Measurements from ENCODE around the gene CLASRP.

Gene CLASRP

GRCh38 chr19:45040059-45040771, 1.4 kb downstream of the CLASRP start:
- DNase-seq (ENCODE audit: insufficient read length, low spot score) = no peak
- TF ChIP-seq SPI1 (IDR thresholded peaks at IDR 0.05; ENCODE audit: low read depth, low read length) (peak; percentile 63), POU2F2 (IDR thresholded peaks at IDR 0.05; ENCODE audit: low read depth, low read length) (no peak), POLR2A (IDR thresholded peaks at IDR 0.05; ENCODE audit: low read depth, low read length) (no peak), PAX5 (IDR thresholded peaks at IDR 0.05; ENCODE audit: insufficient read depth, low read length, severe bottlenecking) (no peak), POLR2AphosphoS5 (IDR thresholded peaks at IDR 0.05; ENCODE audit: low read depth, low read length) (no peak)
- FAIRE-seq = no peak

DNA sequence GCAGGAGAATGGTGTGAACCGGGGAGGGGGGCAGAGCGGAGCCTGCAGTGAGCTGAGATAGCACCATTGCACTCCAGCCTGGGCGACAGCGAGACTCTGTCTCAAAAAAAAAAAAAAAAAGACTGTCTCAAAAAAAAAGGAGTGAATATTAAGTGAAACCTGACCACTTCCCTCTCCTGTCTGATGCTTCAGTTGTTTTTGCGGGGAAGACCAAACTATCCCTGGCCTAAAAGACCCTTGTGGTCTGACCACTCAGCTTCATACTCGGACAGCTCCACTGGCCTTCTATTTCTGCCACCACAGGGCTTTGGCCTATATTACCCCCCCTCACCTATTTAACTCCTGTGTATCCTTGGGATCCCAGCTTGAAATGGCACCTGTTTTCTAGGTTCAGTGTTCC, 2.3 kb downstream of the CLASRP start:
- TF ChIP-seq POLR2AphosphoS5 (IDR thresholded peaks at IDR 0.05; ENCODE audit: low read depth, low read length) = no peak
- no peak for TF ChIP-seq PAX5 (IDR thresholded peaks at IDR 0.05; ENCODE audit: insufficient read depth, low read length, severe bottlenecking)
- TF ChIP-seq SPI1 (IDR thresholded peaks at IDR 0.05; ENCODE audit: low read depth, low read length) = peak; percentile 29; the same call in 1 of the 2 replicates
- TF ChIP-seq POLR2A (IDR thresholded peaks at IDR 0.05; ENCODE audit: low read depth, low read length) = no peak
- TF ChIP-seq TAF1 (IDR thresholded peaks at IDR 0.05; ENCODE audit: low read depth, low read length) = no peak
- no peak for TF ChIP-seq POU2F2 (IDR thresholded peaks at IDR 0.05; ENCODE audit: low read depth, low read length)
- FAIRE-seq (no peak), DNase-seq (ENCODE audit: insufficient read length, low spot score) (no peak)

GRCh38 chr19:45045671-45046353, 7.0 kb downstream of the CLASRP start:
- DNase-seq (ENCODE audit: insufficient read length, low spot score) = no peak
- peak; percentile 5 for FAIRE-seq
- TF ChIP-seq POLR2AphosphoS5 (IDR thresholded peaks at IDR 0.05; ENCODE audit: low read depth, low read length) = no peak
- TF ChIP-seq POU2F2 (IDR thresholded peaks at IDR 0.05; ENCODE audit: low read depth, low read length) = no peak
- TF ChIP-seq PAX5 (IDR thresholded peaks at IDR 0.05; ENCODE audit: insufficient read depth, low read length, severe bottlenecking) = no peak
- TF ChIP-seq TAF1 (IDR thresholded peaks at IDR 0.05; ENCODE audit: low read depth, low read length) = no peak
- no peak for TF ChIP-seq SPI1 (IDR thresholded peaks at IDR 0.05; ENCODE audit: low read depth, low read length)
- TF ChIP-seq POLR2A (IDR thresholded peaks at IDR 0.05; ENCODE audit: low read depth, low read length) = no peak

DNA sequence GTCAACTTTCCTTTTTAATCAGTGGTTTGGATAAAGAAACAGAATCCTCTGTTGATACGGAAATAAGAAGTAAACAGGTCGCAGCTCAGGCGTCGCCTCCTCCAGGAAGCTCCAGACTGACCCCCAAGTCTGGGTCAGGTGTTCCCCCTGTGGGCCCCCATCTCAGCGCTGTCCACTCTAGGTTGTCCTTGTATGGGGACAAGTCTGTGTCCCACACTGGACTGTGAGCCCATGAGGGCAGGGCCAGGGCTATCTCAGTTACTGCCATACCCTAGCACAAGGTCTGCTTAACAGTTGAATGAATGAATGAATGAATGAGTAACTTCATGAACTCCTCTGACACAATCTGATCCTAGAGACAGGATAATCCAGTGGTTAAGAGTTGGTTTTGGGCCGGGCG, 7.5 kb downstream of the CLASRP start:
- TF ChIP-seq POU2F2 (IDR thresholded peaks at IDR 0.05; ENCODE audit: low read depth, low read length) (no peak), PAX5 (IDR thresholded peaks at IDR 0.05; ENCODE audit: insufficient read depth, low read length, severe bottlenecking) (no peak), SPI1 (IDR thresholded peaks at IDR 0.05; ENCODE audit: low read depth, low read length) (no peak), TAF1 (IDR thresholded peaks at IDR 0.05; ENCODE audit: low read depth, low read length) (no peak), POLR2A (IDR thresholded peaks at IDR 0.05; ENCODE audit: low read depth, low read length) (no peak), POLR2AphosphoS5 (IDR thresholded peaks at IDR 0.05; ENCODE audit: low read depth, low read length) (no peak)
- no peak for FAIRE-seq
- DNase-seq (ENCODE audit: insufficient read length, low spot score) = no peak

- FAIRE-seq (no peak), DNase-seq (ENCODE audit: insufficient read length, low spot score) (no peak)
- TF ChIP-seq TAF1 (IDR thresholded peaks at IDR 0.05; ENCODE audit: low read depth, low read length) (no peak), SPI1 (IDR thresholded peaks at IDR 0.05; ENCODE audit: low read depth, low read length) (peak; percentile 69)
Observed at GRCh38 chr19:45047188-45047797, 8.4 kb downstream of the CLASRP start.

GRCh38 chr19:45049073-45049736, 10.4 kb downstream of the CLASRP start:
- TF ChIP-seq POLR2A (IDR thresholded peaks at IDR 0.05; ENCODE audit: low read depth, low read length) (no peak), POU2F2 (IDR thresholded peaks at IDR 0.05; ENCODE audit: low read depth, low read length) (no peak), PAX5 (IDR thresholded peaks at IDR 0.05; ENCODE audit: insufficient read depth, low read length, severe bottlenecking) (no peak), SPI1 (IDR thresholded peaks at IDR 0.05; ENCODE audit: low read depth, low read length) (no peak), TAF1 (IDR thresholded peaks at IDR 0.05; ENCODE audit: low read depth, low read length) (no peak)
- no peak for DNase-seq (ENCODE audit: insufficient read length, low spot score)
- no peak for FAIRE-seq

DNA sequence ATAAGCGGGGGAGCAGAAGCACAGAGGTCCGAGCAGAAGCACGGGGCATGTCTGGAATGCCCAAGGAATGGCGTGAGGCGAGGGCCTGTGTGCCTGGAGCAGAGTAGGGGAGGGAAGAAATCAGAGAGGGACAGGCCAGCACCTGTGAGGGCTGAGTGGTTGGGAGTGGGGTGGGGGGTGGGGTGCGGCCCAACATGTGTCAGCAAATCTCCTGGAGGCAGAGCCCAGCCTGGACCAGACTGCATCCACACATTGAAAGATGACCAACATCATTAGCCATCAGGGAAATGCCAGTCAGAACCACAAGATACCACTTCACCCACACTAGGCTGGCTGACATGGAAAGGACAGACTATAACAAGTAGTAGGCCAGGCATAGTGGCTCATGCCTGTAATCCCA, 11.2 kb downstream of the CLASRP start:
- TF ChIP-seq POU2F2 (IDR thresholded peaks at IDR 0.05; ENCODE audit: low read depth, low read length) = no peak
- TF ChIP-seq PAX5 (IDR thresholded peaks at IDR 0.05; ENCODE audit: insufficient read depth, low read length, severe bottlenecking) = no peak
- no peak for TF ChIP-seq TAF1 (IDR thresholded peaks at IDR 0.05; ENCODE audit: low read depth, low read length)
- TF ChIP-seq SPI1 (IDR thresholded peaks at IDR 0.05; ENCODE audit: low read depth, low read length) = no peak
- TF ChIP-seq POLR2AphosphoS5 (IDR thresholded peaks at IDR 0.05; ENCODE audit: low read depth, low read length) = no peak
- no peak for TF ChIP-seq POLR2A (IDR thresholded peaks at IDR 0.05; ENCODE audit: low read depth, low read length)
- DNase-seq (ENCODE audit: insufficient read length, low spot score) (no peak), FAIRE-seq (no peak)

- TF ChIP-seq POLR2A (IDR thresholded peaks at IDR 0.05; ENCODE audit: low read depth, low read length) (no peak), POU2F2 (IDR thresholded peaks at IDR 0.05; ENCODE audit: low read depth, low read length) (no peak), PAX5 (IDR thresholded peaks at IDR 0.05; ENCODE audit: insufficient read depth, low read length, severe bottlenecking) (no peak), POLR2AphosphoS5 (IDR thresholded peaks at IDR 0.05; ENCODE audit: low read depth, low read length) (no peak), SPI1 (IDR thresholded peaks at IDR 0.05; ENCODE audit: low read depth, low read length) (no peak), TAF1 (IDR thresholded peaks at IDR 0.05; ENCODE audit: low read depth, low read length) (no peak)
- FAIRE-seq (peak; percentile 23), DNase-seq (ENCODE audit: insufficient read length, low spot score) (no peak)
Observed at GRCh38 chr19:45051929-45052579, 13.2 kb downstream of the CLASRP start.

DNA sequence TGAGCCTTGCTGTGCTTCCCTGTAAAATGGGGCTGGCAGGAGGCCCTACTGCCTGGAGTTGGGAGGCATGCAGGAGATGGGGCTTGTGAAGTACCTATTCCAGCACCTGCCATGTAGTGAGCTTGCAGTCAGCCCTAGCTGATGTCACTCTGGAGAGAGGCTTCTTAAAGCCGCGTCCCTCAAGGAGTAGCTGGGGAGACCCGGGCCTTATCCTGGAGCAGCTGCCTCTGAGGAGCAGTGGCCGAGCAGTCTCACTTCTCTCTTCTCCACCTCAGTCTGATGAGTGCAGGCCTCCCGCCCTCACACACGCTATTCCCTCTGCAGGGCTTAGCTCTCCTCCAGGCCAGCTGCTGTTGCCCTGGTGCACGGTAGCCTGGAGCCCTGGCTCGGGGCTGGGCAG, 18.0 kb downstream of the CLASRP start:
- TF ChIP-seq PAX5 (IDR thresholded peaks at IDR 0.05; ENCODE audit: insufficient read depth, low read length, severe bottlenecking) = no peak
- TF ChIP-seq SPI1 (IDR thresholded peaks at IDR 0.05; ENCODE audit: low read depth, low read length) = no peak
- TF ChIP-seq POU2F2 (IDR thresholded peaks at IDR 0.05; ENCODE audit: low read depth, low read length) = no peak
- TF ChIP-seq POLR2A (IDR thresholded peaks at IDR 0.05; ENCODE audit: low read depth, low read length) = no peak
- no peak for FAIRE-seq
- no peak for DNase-seq (ENCODE audit: insufficient read length, low spot score)

Data from GM12891 (cell line).